Activated naive CD4-positive, alpha-beta T cell treated with anti-CD3 and anti-CD28 coated beads for 36 hours (primary cell): ENCODE measurements around the gene AGRN. TPM values are rescaled to one million over a fixed set of nuclear protein-coding genes. Genes with fewer than 3 reads are reported as not detected.

Source experiments
- CTCF ChIA-PET: fragments of 350-600 bp; sonication (Branson Sonifier 250); formaldehyde crosslinking; loops from one replicate; lab custom pipeline; 2021; ENCODE audit warnings: antibody characterized with exemption; lab: Charles Lee
- DNase-seq: peaks from one replicate; pipeline ENCODE4 v3.0.0-alpha.2; 2020
- H3K27ac Mint-ChIP-seq: one replicate; pipeline ENCODE4 v1.8.0; 2021; ENCODE audit warnings: mild to moderate bottlenecking, mixed read lengths
- H3K27me3 Mint-ChIP-seq: one replicate; pipeline ENCODE4 v1.8.0; 2021; ENCODE audit warnings: low read depth, mixed read lengths
- H3K36me3 Mint-ChIP-seq: one replicate; pipeline ENCODE4 v1.8.0; 2021; ENCODE audit warnings: low read depth, mixed read lengths
- H3K4me1 Mint-ChIP-seq: one replicate; pipeline ENCODE4 v1.8.0; 2021; ENCODE audit warnings: low read depth, mixed read lengths
- H3K4me3 Mint-ChIP-seq: one replicate; pipeline ENCODE4 v1.8.0; 2021; ENCODE audit warnings: mild to moderate bottlenecking, moderate library complexity, mixed read lengths
- H3K9me3 Mint-ChIP-seq: one replicate; pipeline ENCODE4 v1.8.0; 2021; ENCODE audit warnings: mixed read lengths
- intact Hi-C: fragments of 100-400 bp; cut with micrococcal nuclease; formaldehyde crosslinking; loops from one replicate; pipeline ENCODE4 v1.15.1; 2023
- total RNA-seq, 2 experiments: library from RNA; stranded (reverse); gene quantifications; one replicate each; pipeline ENCODE4 v1.2.3, GENCODE V29; 2021

The AGRN gene
- total RNA-seq, 2 experiments from 2014 or later = 30.5 to 35.1 TPM

- Mint-ChIP-seq H3K4me1 (peaks cover 8% of the 10 kb centered on the region), H3K4me3 (no peak overlapping the region), H3K36me3 (peaks cover 3% of the 10 kb centered on the region), H3K27ac (no peak overlapping the region), H3K9me3 (no peaks in the 10 kb centered on the region), H3K27me3 (no peaks in the 10 kb centered on the region)
- no peak for DNase-seq
- CTCF ChIA-PET = no interaction called here
- intact Hi-C loops = no loop called here
Observed at GRCh38 chr1:1082776-1083415, 63.0 kb downstream of the AGRN start.

- Mint-ChIP-seq H3K9me3 (no peaks in the 10 kb centered on the region), H3K36me3 (peaks cover 3% of the 10 kb centered on the region), H3K27ac (no peak overlapping the region), H3K4me1 (peaks cover 8% of the 10 kb centered on the region), H3K4me3 (no peak overlapping the region), H3K27me3 (no peaks in the 10 kb centered on the region)
- intact Hi-C loops = no loop called here
- CTCF ChIA-PET = no interaction called here
- DNase-seq = no peak
Observed at GRCh38 chr1:1083416-1084371, 63.8 kb downstream of the AGRN start.

- intact Hi-C loops = no loop called here
- Mint-ChIP-seq H3K36me3 (peaks cover 3% of the 10 kb centered on the region), H3K27me3 (no peaks in the 10 kb centered on the region), H3K9me3 (no peaks in the 10 kb centered on the region), H3K27ac (no peak overlapping the region), H3K4me1 (peaks cover 5% of the 10 kb centered on the region), H3K4me3 (no peak overlapping the region)
- DNase-seq = no peak
- CTCF ChIA-PET = no interaction called here
Observed at GRCh38 chr1:1084372-1085170, 64.7 kb downstream of the AGRN start.

- Mint-ChIP-seq H3K4me3 (no peak overlapping the region), H3K27ac (no peak overlapping the region), H3K4me1 (peaks cover under 1% of the 10 kb centered on the region), H3K27me3 (no peaks in the 10 kb centered on the region), H3K9me3 (no peaks in the 10 kb centered on the region), H3K36me3 (peaks cover 3% of the 10 kb centered on the region)
- intact Hi-C loops = no loop called here
- CTCF ChIA-PET = no interaction called here
- DNase-seq = peak; percentile 3
Observed at GRCh38 chr1:1085171-1085841, 65.4 kb downstream of the AGRN start.

GRCh38 chr1:1085911-1086841, 66.3 kb downstream of the AGRN start:
- no peak overlapping the region for H3K4me3 Mint-ChIP-seq
- no peak overlapping the region for H3K27ac Mint-ChIP-seq
- H3K9me3 Mint-ChIP-seq = no peaks in the 10 kb centered on the region
- no peaks in the 10 kb centered on the region for H3K27me3 Mint-ChIP-seq
- H3K4me1 Mint-ChIP-seq = no peaks in the 10 kb centered on the region
- peaks cover 3% of the 10 kb centered on the region for H3K36me3 Mint-ChIP-seq
- DNase-seq = peak; percentile 3
- intact Hi-C loops = no loop called here
- CTCF ChIA-PET = no interaction called here

- Mint-ChIP-seq H3K9me3 (no peaks in the 10 kb centered on the region), H3K27me3 (no peaks in the 10 kb centered on the region), H3K4me3 (no peak overlapping the region), H3K27ac (no peak overlapping the region), H3K36me3 (peaks cover 3% of the 10 kb centered on the region), H3K4me1 (no peaks in the 10 kb centered on the region)
- CTCF ChIA-PET = no interaction called here
- intact Hi-C loops = no loop called here
- no peak for DNase-seq
Observed at GRCh38 chr1:1086911-1087341, 67.0 kb downstream of the AGRN start.

- no peaks in the 10 kb centered on the region for H3K9me3 Mint-ChIP-seq
Observed at GRCh38 chr1:1087351-1088028, 67.6 kb downstream of the AGRN start.

GRCh38 chr1:1088029-1088800, 68.3 kb downstream of the AGRN start:
- H3K27me3 Mint-ChIP-seq = no peaks in the 10 kb centered on the region
- intact Hi-C loops = no loop called here
- H3K27ac Mint-ChIP-seq = peak overlapping the region; percentile 30
- H3K9me3 Mint-ChIP-seq = no peaks in the 10 kb centered on the region
- CTCF ChIA-PET = no interaction called here
- H3K4me3 Mint-ChIP-seq = no peak overlapping the region
- no peak for DNase-seq
- peaks cover 3% of the 10 kb centered on the region for H3K36me3 Mint-ChIP-seq
- H3K4me1 Mint-ChIP-seq = peaks cover 5% of the 10 kb centered on the region

More at GRCh38 chr1:1087351-1088028, 67.6 kb downstream of the AGRN start:
- CTCF ChIA-PET = no interaction called here
- H3K36me3 Mint-ChIP-seq = peaks cover 3% of the 10 kb centered on the region
- H3K27me3 Mint-ChIP-seq = no peaks in the 10 kb centered on the region
- H3K27ac Mint-ChIP-seq = no peak overlapping the region
- H3K4me1 Mint-ChIP-seq = no peaks in the 10 kb centered on the region
- intact Hi-C loops = no loop called here
- no peak for DNase-seq
- H3K4me3 Mint-ChIP-seq = no peak overlapping the region

GRCh38 chr1:1088801-1089680, 69.1 kb downstream of the AGRN start:
- Mint-ChIP-seq H3K27me3 (no peaks in the 10 kb centered on the region), H3K27ac (no peak overlapping the region), H3K9me3 (no peaks in the 10 kb centered on the region), H3K4me3 (no peak overlapping the region), H3K36me3 (peaks cover 3% of the 10 kb centered on the region), H3K4me1 (peaks cover 6% of the 10 kb centered on the region)
- intact Hi-C loops = no loop called here
- CTCF ChIA-PET = no interaction called here
- DNase-seq = peak; percentile 4
